NCI-H2029 treated with DMSO at 0.1 percent for 48 hours (cell line): ENCODE data around the gene ITFG1.

Experiments used
- DNase-seq: peaks from one replicate; lab custom pipeline; 2025; lab: John Stamatoyannopoulos, UW

The ITFG1 gene

DNA sequence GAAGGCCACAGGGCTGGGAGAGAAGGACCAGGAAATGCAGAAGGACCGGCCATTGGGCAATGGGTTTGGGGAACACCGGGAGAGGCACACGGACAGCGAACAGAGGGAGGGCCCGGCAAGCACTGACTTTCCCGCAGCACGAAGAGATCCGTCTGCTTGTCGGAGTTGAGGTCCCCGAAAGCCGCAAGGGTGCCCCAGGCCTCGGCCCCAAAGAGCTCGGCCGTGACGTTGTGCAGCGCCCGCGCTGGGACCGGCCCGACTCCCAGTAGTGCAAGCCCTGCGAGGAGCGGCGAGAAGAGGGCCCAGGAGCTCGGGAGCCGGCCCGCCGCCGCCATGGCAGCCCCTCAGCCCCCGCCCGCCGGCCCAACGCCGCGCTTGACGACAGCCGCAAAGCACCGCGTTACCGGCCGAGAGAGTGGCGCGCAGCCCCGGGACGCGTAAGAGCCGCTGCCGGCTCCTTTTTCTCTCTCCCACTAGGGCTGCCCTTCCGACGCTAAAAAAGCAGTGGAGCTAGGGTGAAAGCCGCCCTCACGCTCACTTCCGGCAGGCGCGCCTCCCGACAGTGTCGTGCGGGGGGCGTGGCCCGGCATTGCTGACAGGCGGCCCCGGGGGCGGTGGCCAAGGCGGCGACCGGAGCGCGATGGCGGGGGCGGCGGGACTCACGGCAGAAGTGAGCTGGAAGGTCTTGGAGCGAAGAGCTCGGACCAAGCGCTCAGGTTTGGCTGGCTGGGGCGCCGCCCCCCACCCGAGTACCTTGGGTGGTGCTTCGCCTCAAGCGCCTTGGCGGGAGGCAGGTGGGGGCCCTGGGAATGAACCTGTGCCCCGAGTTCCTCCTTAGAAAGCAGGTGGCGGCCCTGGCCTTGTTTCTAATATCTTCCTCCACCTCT is at the start of gene ITFG1, which contains the start of gene PHKB:
TSS of gene ITFG1 (minus strand) at position 353 of the 887 bp plus-strand sequence. CDS start at position 335, 18 bp downstream.
TSS of gene PHKB (plus strand) at position 621 of the 887 bp plus-strand sequence. CDS start at position 641, 20 bp downstream.
- DNase-seq: peak; percentile 14

DNA sequence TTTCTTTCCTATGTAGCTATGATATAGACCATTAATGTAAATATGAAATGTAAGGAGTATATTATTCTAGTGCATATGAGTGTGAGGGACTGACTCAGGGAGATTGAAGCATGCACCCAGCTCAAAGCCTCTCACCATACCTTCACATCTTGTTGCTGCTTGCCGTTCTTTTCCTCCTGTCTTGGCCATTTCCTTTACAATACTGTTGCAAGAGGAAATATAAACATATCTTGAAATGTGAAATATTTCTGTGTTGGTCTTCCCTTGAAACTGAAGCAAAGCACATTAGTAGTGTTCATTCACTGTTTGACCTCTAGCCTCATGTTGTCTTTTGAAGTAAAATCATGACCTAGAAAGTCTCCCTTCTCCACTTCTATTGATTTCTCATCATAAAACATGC is 46.8 kb upstream of the ITFG1 start:
- no peak for DNase-seq

DNA sequence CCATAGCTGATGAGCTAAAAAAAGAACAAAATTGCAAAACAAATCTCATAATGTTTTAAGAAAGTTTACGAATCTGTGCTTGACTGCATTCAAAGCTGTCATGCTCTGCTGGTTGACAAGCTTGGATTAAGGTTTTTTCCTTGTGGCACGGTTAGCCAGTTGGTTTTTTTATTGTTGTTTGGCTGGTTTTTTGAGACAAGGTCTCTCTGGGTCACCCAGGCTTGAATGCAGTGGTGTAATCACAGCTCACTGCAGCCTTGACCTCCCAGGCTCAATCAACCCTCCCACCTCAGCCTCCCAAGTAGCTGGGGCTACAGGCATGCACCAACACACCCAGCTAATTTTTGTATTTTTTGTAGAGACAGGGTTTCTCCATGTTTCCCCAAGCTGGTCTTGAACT is 45.9 kb upstream of the ITFG1 start:
- DNase-seq: no peak

DNA sequence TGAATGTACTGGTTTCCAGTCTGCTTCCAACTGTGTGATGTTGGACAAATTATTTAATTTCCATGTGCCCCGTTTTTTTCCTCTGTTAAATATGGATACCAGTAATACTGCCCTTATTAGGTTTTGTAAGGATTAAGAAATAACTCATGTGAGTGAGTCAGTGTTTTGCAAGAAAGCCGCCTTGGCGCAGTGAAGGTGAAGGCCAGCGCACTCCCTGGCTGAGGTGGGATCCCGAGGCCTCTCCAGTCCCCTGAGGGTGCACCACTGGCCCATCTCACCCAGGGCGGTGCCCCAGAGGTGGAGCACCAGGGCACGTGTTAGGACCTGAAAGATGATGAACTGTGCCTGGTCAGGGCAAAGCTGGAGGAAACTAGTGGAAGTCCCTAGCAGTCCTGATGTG is 43.7 kb upstream of the ITFG1 start:
- DNase-seq: no peak

DNA sequence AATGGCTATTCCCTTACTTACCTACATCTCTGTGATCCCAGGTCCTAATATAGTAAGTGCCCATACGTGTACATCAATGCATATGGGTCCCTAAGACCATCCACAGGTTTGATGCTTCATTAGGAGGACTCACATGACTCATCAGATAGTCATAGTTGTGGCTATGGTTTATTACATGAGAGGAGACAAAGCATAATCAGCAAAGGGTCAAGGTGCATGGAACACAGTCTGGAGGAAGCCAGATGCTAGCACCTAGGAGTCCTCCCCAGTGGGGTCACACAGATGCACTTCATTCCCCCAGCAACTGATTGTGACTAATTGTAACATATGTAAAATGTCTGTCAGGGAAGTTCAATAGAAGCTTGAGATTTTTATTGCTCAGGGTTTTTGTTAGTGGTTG is 43.1 kb upstream of the ITFG1 start:
- DNase-seq: no peak

DNA sequence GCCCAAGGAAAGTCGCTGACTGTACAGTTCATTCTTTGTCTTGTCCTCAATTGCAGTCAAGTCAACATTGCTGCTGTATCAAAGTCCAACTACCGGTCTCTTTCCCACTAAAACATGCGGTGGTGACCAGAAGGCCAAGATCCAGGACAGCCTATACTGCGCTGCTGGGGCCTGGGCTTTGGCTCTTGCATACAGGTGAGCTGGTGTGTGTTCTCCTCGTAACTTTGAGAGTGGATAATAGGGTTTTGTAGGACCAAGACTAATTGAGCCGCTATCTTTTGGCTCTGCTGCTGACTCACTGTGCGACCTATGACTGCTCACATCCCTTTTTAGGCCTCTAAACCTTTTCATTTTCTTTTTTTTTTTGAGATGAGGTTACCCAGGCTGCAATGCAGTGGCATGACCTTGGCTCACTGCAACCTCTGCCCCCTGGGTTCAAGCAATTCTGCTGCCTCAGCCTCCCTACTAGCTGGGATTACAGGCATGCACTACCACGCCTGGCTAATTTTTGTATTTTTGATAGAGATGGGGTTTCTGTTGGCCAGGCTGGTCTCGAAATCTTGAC is 38.9 kb upstream of the ITFG1 start:
- DNase-seq: no peak

DNA sequence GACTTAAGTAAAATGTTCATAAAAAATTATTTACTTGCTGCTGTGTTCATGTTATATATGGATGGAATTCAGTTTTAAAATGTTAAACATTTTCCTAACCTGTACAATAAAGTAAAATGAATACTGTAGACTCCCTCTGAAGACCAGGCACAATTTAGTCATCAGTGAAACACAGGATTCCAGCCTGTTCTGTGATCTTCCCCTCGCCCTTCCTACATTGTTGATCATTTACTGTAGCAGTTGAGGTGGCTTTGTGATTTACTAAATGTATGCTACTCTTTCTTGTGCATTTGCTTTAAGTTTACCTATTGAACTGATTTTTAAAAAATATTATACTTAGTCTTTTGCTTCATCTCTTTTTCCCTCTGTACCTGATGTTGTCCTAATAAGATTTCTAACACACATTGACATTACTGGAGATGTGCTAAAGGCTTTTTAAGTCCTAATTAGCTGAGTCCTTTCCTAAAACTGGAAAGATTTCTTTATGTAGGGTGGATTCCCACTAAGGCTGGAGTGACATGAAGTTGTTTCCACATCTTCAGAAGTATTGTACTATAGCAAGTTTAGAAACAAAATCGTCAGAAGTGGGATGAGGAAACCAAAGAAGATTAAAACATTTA is 38.3 kb upstream of the ITFG1 start:
- no peak for DNase-seq

DNA sequence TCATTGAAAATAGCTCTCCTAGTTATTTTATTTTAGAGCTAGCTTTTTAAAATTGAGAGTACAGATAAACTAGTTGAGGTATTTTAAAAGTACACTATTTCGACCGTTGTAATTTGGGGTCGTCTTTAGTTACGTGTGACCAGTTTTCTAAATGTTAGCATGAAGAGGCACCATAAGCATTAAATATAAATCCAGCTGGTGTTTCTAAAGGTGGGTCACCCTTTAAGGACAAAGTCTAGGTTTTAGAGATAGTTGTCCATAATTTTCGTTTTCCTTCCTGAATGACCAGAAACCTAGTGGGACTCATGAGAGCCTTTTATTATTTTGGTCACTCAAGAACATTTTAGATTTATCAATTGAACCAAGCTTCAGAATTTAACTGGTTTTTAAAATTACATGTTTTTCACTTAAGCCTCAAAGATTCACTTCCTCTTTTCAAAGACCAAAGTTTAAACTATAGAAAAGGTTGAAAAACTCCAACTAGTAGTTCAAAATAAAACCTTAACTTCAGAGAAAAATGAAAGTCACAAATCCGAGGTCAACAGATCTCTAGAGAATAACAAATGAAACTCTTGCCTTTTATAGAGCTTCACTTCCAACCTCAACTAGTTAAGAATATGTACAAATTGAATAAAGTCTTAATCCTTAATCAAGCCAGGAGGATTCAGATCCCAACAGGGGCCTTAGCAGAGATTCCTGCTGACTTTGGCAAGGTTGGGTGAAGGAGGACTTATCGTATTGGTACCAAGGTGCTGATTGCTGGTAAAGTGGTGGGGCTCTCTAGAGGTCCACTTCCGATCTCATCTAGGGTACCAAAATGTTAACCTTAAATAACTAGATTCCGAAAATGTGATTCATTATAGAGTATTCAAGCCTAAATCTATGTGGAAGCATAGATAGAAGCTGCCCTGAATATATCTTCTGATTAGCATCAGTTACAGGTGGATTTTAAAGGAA is 32.8 kb upstream of the ITFG1 start:
- no peak for DNase-seq

DNA sequence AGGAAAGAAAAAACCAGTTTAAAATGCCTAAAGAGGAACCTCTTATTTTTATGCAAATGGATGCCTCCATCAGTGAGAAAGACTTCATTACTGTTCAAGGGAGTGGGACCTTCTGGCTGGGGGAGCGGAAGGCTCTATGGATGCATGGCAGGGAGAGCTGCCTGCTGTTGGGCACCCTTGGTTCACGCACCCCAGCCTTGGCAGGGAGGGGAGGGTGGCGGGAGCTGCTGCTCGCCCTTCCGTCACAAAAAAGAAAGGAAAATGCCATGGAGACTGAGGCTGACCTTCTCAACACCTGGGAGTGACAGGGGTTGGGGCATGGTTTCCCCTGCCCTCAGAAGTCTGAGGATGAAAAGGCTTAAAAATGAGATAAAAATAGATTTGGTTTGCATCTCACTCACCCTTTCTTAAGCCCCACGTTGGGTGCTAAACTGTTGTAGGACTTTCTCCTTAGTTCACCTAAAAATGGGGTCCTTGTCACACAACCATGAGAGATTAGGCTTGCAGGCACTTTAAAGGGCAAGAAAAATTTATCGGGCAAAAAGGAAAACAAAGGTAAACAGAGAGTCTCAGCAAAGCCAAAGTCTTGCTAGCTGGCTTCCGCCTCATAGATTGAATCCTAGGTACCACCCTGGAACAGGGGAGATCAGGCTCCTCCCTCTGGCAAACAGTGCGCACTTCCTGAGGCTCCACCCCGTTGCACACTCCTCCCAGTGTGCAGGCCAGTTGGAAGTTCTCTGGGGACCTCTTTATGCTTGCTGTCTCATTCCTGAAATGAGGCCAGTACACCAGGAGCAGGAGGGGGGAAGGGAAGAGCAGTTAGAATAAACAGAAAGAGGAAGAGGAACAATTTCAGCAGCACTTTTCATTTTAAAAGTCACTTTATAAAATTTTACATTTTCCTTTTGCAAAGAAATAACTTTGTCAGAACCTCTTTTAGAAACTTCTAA is 31.8 kb upstream of the ITFG1 start:
- DNase-seq: no peak

DNA sequence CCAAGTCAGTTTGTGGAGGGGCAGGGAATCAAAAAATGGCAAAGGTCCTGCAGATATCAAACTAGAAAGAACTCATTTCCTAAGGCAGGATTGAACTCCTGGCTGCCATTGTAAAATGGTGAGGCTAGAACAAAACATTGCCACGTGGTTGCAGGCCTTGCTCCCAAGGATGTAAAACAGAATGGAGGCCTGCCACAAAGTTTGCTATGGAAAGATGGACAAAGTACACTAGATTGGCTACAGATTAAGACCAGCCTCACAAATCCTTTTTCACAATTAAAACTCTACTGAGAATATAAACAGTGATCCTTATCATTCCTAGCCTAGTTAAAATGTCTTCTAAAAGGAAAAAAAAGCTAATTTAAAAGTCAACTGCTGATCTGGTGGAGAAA is 31.2 kb upstream of the ITFG1 start:
- DNase-seq: no peak

DNA sequence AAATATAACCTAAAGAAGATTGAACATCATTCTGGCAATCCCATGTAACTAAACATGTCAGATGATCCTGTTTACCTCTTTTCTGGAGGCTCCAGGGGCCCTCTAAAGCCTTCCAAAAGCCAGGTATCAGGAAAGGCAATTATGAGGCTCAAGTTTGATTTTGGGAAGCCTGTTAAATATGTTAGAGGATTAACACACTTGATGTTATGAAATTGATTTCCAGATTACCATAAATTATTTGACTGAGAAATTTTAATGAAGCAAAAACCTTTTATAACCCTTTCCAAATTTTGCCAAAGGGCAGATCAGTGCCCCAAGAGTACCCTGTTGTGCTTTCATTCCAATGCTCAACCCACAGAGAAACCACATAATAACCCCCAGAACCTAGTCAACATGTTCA is 29.6 kb upstream of the ITFG1 start:
- DNase-seq: no peak

DNA sequence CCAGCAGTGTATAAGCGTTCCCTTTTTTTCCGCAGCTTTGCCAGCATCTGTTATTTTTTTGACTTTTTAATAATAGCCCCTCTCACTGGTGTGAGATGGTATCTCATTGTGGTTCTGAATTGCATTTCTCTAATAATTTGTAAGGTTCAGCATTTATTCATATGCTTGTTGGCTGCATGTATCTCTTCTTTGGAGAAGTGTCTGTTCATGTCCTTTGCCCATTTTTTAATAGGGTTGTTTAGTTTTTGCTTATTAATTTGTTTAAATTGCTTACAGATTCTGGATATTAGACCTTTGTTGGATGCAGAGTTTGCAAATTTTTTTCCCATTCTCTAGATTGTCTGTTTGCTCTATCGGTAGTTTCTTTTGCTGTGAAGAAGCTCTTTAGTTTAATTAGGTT is 27.2 kb upstream of the ITFG1 start:
- no peak for DNase-seq

DNA sequence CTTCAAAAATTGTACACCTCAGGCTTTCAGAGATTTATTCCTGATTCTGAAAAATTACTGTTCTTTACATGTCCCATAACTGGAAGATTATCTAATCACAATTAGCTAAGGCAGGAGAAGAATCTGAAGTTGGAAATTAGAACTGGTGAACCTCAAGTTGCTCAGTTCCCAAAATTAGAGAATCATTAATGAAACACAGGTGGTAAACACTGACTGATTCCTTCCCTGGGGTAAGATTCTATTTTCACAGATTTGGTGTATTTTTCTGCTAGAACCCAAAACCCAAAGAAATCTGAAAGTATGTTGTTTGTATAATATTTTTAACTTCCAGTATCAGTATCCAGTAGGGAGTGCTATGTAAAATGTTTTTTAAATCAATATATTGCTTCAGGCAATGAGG is 26.0 kb upstream of the ITFG1 start:
- no peak for DNase-seq

DNA sequence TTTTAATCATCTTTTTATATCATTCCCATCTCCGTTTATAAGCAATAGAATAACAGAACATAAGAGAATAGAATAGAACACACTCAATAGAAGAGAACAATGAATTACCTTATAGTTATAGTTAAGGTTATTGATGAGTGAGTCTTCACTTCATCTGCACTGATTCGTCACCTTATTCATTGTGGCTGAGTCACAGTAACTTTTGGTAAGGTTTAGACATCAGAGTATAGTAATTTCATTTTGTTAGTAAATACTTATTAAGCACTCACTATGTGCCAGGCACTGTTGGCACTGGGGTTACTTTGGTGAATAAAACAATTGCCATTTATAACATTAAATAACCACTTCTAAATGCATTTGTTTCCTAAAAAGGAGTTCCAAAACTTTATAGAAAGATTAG is 22.8 kb upstream of the ITFG1 start:
- no peak for DNase-seq

DNA sequence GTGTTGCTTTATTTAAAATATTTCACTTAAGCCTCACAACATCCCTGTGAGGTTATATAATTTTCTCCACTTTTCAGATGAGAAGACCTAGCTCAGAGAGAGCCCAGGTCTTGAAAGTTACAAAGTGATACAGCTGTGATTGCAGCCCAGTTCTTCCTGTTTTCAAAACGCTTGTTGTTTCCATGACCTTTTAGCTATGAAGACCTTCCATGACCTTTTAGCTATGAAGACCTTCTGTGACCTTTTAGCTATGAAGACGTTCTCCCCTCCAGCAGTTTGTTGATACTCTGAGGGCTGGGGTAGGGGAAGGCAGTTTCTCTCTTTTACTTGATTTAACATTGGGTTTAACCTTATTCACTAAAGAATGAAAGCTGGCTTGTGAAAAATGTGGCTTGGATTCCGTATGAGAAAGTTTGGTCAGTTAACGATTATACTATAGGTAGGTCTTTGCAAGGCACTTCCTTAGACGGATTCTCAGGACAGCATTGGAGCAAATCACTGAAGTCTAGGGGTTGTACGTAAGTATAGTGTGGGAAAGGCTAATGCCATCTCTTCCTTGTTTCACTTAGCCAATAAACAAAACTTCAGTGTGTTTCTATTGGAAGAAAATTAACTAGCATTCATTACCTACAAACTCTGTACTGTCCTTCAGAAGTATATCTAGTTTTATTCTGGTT is 21.0 kb upstream of the ITFG1 start:
- no peak for DNase-seq

DNA sequence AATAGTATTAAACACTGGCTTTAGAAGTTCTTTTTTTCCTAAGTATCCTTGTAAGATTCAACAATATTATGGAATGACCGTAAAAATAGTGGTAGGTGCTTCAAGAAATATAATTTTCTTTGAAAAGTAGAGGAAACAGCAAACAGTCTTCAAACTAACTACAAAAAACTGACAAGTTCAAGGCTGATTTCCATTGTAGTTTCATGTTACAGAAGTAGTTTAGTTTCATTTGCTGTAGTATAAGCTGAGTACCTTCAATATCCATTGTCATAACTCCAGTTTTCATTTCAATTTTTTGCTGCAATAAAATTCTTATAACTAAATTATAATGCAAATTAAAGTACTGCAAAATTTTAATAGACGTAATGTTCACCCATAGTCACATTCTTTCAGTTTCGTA is 19.5 kb upstream of the ITFG1 start:
- DNase-seq: no peak

DNA sequence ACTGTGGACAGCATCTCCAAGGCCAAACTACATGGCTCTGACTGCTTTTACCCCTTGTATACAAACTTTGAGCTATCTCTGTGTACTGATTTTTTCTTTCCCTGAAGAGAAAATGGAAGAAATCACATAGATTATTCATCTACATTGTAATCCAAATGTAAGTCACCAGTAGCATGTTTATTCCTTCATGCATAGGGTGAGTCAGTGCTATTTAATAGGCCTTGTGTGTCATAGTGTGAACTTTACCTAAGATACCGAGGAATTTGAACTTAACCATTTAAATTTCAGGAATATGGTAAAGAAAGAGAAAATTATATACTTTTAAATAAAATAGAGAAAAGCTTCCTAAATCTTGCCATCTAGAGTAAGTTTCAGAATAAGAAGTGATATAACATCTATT is 16.8 kb upstream of the ITFG1 start:
- DNase-seq: no peak

DNA sequence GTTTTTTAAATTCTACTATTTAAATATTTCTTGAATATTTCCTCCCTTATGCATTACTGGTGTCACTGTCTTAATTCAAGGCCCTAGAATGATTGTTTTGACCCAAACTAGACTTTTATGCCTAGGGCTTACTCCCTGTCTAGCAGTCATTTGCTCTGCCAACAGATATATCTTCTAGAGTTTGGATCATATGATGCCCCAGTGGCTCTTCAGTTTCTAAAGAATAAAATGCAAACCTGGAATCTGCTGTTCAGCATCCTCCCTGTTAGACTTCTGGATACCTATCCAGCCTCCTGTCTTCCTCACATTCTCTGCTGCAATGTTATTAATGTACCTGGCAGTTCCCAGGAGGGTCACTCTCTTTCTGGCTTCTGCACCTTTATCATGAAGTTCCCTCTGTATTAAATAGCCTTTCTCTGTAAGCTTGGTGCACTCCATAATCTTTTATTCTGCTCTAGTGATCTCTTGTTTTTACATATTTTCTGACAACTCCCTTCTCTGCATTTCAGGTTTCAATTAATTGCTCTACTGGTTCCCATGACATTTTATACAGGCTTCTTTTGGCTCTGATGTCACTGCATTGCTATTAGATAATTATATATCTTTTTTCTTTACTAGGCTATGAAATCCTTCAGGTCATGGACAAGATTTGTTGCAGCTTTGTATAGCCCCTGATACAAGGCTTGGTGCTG is 15.9 kb upstream of the ITFG1 start:
- DNase-seq: no peak

DNA sequence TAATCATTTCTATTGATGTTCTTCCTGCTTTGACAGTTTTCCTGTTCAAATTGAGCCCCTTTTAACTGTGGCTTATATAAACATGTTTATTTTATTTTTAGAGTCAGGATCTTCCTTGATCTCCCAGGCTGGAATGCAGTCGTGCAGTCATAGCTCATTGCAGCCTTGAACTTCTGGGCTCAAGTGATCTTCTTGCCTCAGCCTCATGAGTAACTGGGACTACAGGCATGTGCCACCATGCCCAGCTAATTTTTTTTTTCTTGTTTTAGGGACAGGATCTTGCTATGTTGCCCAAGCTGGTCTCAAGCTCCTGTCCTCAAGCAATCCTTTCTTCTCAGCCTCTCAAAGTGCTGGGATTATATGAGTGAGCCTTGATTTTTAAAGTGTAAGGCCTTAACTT is 14.9 kb upstream of the ITFG1 start:
- DNase-seq: no peak

DNA sequence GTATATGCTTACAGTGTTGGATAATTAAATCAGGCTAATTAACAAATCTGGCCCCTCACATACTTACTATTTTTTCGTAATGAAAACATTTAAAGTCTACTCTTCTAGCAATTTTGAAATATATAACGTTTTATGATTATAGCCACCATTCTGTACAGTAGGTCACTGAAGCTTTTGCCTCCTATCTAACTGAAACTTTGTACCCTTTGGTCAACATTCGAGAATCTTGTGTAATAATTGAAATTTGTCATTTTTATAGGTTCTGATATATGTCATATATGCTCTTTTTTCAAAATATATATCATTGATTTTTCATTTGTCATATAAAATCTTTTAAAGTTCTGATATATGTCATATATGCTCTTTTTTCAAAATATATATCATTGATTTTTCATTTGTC is 12.9 kb upstream of the ITFG1 start:
- DNase-seq: no peak
